Fibroblast of lung (primary cell): ENCODE results near the gene ITPKB. TPM values are rescaled to one million over a fixed set of nuclear protein-coding genes. Genes with fewer than 3 reads are reported as not detected.

Experiments used
- DNase-seq, 2 donors: peaks; one replicate each; pipeline versions ENCODE4 v3.0.0 to v3.0.0-alpha.2; 2010; ENCODE audit warnings: low read depth in 2 of 2
- H2AFZ ChIP-seq: 2 replicates; pipeline ENCODE4 v1.5.1; 2012; ENCODE audit warnings: low read length, control low read depth, inconsistent platforms
- H3K27ac ChIP-seq: 2 replicates; pipeline ENCODE4 v1.5.1; 2011; ENCODE audit warnings: low read length, control low read depth; ENCODE audit not compliant: insufficient read depth
- H3K27me3 ChIP-seq: 2 replicates; pipeline ENCODE4 v1.5.1; 2011; ENCODE audit warnings: mild to moderate bottlenecking, low read length; ENCODE audit not compliant: control insufficient read depth, insufficient read depth
- H3K36me3 ChIP-seq: 2 replicates; pipeline ENCODE4 v1.5.1; 2011; ENCODE audit warnings: low read length; ENCODE audit not compliant: control insufficient read depth, insufficient read depth
- H3K4me1 ChIP-seq: 2 replicates; pipeline ENCODE4 v1.5.1; 2011; ENCODE audit warnings: low read length; ENCODE audit not compliant: control insufficient read depth, insufficient read depth; ENCODE audit errors: extremely low read depth
- H3K4me2 ChIP-seq: 2 replicates; pipeline ENCODE4 v1.5.1; 2011; ENCODE audit warnings: low read length, control low read depth; ENCODE audit not compliant: insufficient read depth; ENCODE audit errors: extremely low read depth
- H3K4me3 ChIP-seq, 4 experiments: fragments of 200-600 bp in 1 of 4; sonication (generic) in 1 of 4; replicated peaks in 1 of 4; 2 replicates each; pipeline ENCODE4 v1.5.1; 2011 to 2016; ENCODE audit warnings: low read length in 4 of 4, low read depth in 3 of 4, mild to moderate bottlenecking in 3 of 4, control low read depth in 2 of 4, inconsistent platforms in 1 of 4, mixed read lengths in 1 of 4; ENCODE audit not compliant: insufficient read depth in 1 of 4; ENCODE audit errors: control extremely low read depth in 1 of 4
- H3K79me2 ChIP-seq: 2 replicates; pipeline ENCODE4 v1.5.1; 2012; ENCODE audit warnings: mild to moderate bottlenecking, low read length, inconsistent platforms; ENCODE audit not compliant: control insufficient read depth, insufficient read depth
- H3K9ac ChIP-seq: 2 replicates; pipeline ENCODE4 v1.5.1; 2011; ENCODE audit warnings: mild to moderate bottlenecking, low read length, control low read depth; ENCODE audit not compliant: insufficient read depth
- H3K9me3 ChIP-seq: 2 replicates; pipeline ENCODE4 v1.5.1; 2012; ENCODE audit warnings: low read depth, low read length; ENCODE audit not compliant: control insufficient read depth, insufficient read depth
- H4K20me1 ChIP-seq: 2 replicates; pipeline ENCODE4 v1.5.1; 2011; ENCODE audit warnings: low read length; ENCODE audit not compliant: control insufficient read depth, insufficient read depth; ENCODE audit errors: extremely low read depth
- EZH2 ChIP-seq: IDR thresholded peaks from 2 replicates; pipeline ENCODE4 v1.5.1; 2012; ENCODE audit warnings: low read length, control low read depth, mild to moderate bottlenecking; ENCODE audit errors: missing control alignments
- polyA plus RNA-seq, 2 donors: library from polyadenylated mRNA; depleted of rRNA in 1 of 2; stranded (reverse) in 1 of 2; unstranded in 1 of 2; fragments of >200 nt; gene quantifications; 2 replicates each; pipeline ENCODE4 v1.2.1, GENCODE V29; 2011 to 2012; ENCODE audit warnings: missing spikeins in 1 of 2
- total RNA-seq: library from RNA; depleted of rRNA; stranded (reverse); fragments of >200 nt; gene quantifications from 2 replicates; pipeline ENCODE4 v1.2.1, GENCODE V29; 2014
- TF ChIP-seq, protein P1 (sequence below), 2 donors: IDR thresholded peaks in 1 of 2; conservative IDR thresholded peaks in 1 of 2; 1 replicate in 1 of 2; 2 replicates in 1 of 2; pipeline ENCODE4 v1.5.1; 2011 to 2012; ENCODE audit warnings: low read length in 2 of 2, control low read depth in 1 of 2, inconsistent platforms in 1 of 2, low read depth in 1 of 2, mild to moderate bottlenecking in 1 of 2

ITPKB gene
- total and polyA plus RNA-seq, 2 donors (not counting 1 experiment from before 2014, with no cell fraction given) = 10.2 to 32.4 TPM

- no peak overlapping the region for H2AFZ ChIP-seq
- TF ChIP-seq, protein P1, sequence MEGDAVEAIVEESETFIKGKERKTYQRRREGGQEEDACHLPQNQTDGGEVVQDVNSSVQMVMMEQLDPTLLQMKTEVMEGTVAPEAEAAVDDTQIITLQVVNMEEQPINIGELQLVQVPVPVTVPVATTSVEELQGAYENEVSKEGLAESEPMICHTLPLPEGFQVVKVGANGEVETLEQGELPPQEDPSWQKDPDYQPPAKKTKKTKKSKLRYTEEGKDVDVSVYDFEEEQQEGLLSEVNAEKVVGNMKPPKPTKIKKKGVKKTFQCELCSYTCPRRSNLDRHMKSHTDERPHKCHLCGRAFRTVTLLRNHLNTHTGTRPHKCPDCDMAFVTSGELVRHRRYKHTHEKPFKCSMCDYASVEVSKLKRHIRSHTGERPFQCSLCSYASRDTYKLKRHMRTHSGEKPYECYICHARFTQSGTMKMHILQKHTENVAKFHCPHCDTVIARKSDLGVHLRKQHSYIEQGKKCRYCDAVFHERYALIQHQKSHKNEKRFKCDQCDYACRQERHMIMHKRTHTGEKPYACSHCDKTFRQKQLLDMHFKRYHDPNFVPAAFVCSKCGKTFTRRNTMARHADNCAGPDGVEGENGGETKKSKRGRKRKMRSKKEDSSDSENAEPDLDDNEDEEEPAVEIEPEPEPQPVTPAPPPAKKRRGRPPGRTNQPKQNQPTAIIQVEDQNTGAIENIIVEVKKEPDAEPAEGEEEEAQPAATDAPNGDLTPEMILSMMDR (conservative IDR thresholded peaks at IDR 0.05 in 1 of 2, IDR thresholded peaks at IDR 0.05 in 1 of 2; ENCODE audit: low read depth in 1 of 2, low read length in 2 of 2) = no peak
- TF ChIP-seq EZH2 = no peak
- no peaks in the 10 kb centered on the region for H3K36me3 ChIP-seq
- H3K4me2 ChIP-seq = no peak overlapping the region
- no peaks in the 10 kb centered on the region for H4K20me1 ChIP-seq
- no peak overlapping the region for H3K4me3 ChIP-seq
- H3K4me1 ChIP-seq = peaks cover 27% of the 10 kb centered on the region
- no peaks in the 10 kb centered on the region for H3K79me2 ChIP-seq
- H3K9ac ChIP-seq = no peak overlapping the region
- no peaks in the 10 kb centered on the region for H3K27me3 ChIP-seq
- DNase-seq = peak; percentile 18 to 89
- H3K9me3 ChIP-seq = no peaks in the 10 kb centered on the region
- H3K27ac ChIP-seq = peak overlapping the region; percentile 29
Observed at GRCh38 chr1:226654046-226654667, 84.9 kb downstream of the ITPKB start.

- Histone ChIP-seq H3K4me1 (peaks cover 27% of the 10 kb centered on the region), H3K4me3 (no peak overlapping the region), H3K36me3 (no peaks in the 10 kb centered on the region), H4K20me1 (no peaks in the 10 kb centered on the region), H3K9me3 (no peaks in the 10 kb centered on the region), H3K27me3 (no peaks in the 10 kb centered on the region), H2AFZ (no peak overlapping the region), H3K27ac (peak overlapping the region; percentile 27), H3K79me2 (no peaks in the 10 kb centered on the region), H3K4me2 (no peak overlapping the region), H3K9ac (no peak overlapping the region)
- TF ChIP-seq, protein P1 (conservative IDR thresholded peaks at IDR 0.05 in 1 of 2, IDR thresholded peaks at IDR 0.05 in 1 of 2; ENCODE audit: low read depth in 1 of 2, low read length in 2 of 2) = no peak
- no peak for TF ChIP-seq EZH2
- DNase-seq = no peak
Observed at GRCh38 chr1:226653311-226653921, 85.7 kb downstream of the ITPKB start.

GRCh38 chr1:226652613-226653012 is 86.5 kb downstream of the ITPKB start:
- no peaks in the 10 kb centered on the region for H3K9me3 ChIP-seq
- H3K4me1 ChIP-seq = peaks cover 24% of the 10 kb centered on the region
- no peak overlapping the region for H3K4me3 ChIP-seq
- H3K79me2 ChIP-seq = no peaks in the 10 kb centered on the region
- no peak overlapping the region for H3K9ac ChIP-seq
- H3K27ac ChIP-seq = no peak overlapping the region
- no peak for TF ChIP-seq EZH2
- TF ChIP-seq, protein P1 (conservative IDR thresholded peaks at IDR 0.05 in 1 of 2, IDR thresholded peaks at IDR 0.05 in 1 of 2; ENCODE audit: low read depth in 1 of 2, low read length in 2 of 2) = no peak
- peaks cover 2% of the 10 kb centered on the region for H3K36me3 ChIP-seq
- DNase-seq = no peak
- no peaks in the 10 kb centered on the region for H4K20me1 ChIP-seq
- H3K4me2 ChIP-seq = no peak overlapping the region
- H3K27me3 ChIP-seq = no peaks in the 10 kb centered on the region
- H2AFZ ChIP-seq = no peak overlapping the region
